ENCODE measurements around the gene SRMS.

GRCh38 chr20:63543131-63543530, 4.4 kb downstream of the SRMS start:
- TF ChIP-seq, protein P1, sequence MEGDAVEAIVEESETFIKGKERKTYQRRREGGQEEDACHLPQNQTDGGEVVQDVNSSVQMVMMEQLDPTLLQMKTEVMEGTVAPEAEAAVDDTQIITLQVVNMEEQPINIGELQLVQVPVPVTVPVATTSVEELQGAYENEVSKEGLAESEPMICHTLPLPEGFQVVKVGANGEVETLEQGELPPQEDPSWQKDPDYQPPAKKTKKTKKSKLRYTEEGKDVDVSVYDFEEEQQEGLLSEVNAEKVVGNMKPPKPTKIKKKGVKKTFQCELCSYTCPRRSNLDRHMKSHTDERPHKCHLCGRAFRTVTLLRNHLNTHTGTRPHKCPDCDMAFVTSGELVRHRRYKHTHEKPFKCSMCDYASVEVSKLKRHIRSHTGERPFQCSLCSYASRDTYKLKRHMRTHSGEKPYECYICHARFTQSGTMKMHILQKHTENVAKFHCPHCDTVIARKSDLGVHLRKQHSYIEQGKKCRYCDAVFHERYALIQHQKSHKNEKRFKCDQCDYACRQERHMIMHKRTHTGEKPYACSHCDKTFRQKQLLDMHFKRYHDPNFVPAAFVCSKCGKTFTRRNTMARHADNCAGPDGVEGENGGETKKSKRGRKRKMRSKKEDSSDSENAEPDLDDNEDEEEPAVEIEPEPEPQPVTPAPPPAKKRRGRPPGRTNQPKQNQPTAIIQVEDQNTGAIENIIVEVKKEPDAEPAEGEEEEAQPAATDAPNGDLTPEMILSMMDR (IDR thresholded peaks at IDR 0.05; ENCODE audit: low read depth, low read length, missing input control), result no peak
- no peak for TF ChIP-seq YY1 (IDR thresholded peaks at IDR 0.05)

Measured in liver (tissue), 2 donors.